ENCODE data around the gene KCNG2. TPM values are rescaled to one million over a fixed set of nuclear protein-coding genes. Genes with fewer than 3 reads are reported as not detected.

Gene KCNG2
- total and polyA plus RNA-seq, 9 of the 15 experiments (the other 6 are each of a cell fraction or from before 2014, with no cell fraction given) = not detected

GRCh38 chr18:79945118-79946042 lies 147.6 kb downstream of the KCNG2 start (continued):
- TF ChIP-seq FOXM1 (IDR thresholded peaks at IDR 0.05; ENCODE audit: low read depth) (no peak), FOXM1 (CRISPR knock-in tag; IDR thresholded peaks at IDR 0.05; ENCODE audit: low read depth) (no peak), VEZF1 (CRISPR knock-in tag; IDR thresholded peaks at IDR 0.05) (no peak), ZKSCAN3 (CRISPR knock-in tag; IDR thresholded peaks at IDR 0.05) (no peak), ERF (CRISPR knock-in tag; IDR thresholded peaks at IDR 0.05) (no peak), THAP12 (CRISPR knock-in tag; IDR thresholded peaks at IDR 0.05) (no peak), ZBTB1 (CRISPR knock-in tag; IDR thresholded peaks at IDR 0.05; ENCODE audit: borderline replicate concordance, low read depth) (no peak), ZNF253 (CRISPR knock-in tag; conservative IDR thresholded peaks at IDR 0.05) (no peak), TBP (optimal IDR thresholded peaks at IDR 0.05; ENCODE audit: low read depth, low read length) (no peak), RREB1 (CRISPR knock-in tag; IDR thresholded peaks at IDR 0.05) (no peak), MYNN (IDR thresholded peaks at IDR 0.05) (no peak), MYNN (CRISPR knock-in tag; IDR thresholded peaks at IDR 0.05) (no peak), KAT8 (IDR thresholded peaks at IDR 0.05; ENCODE audit: low read depth) (no peak)

All from K562 (cell line).